MCF 10A (cell line): ENCODE measurements around the gene DDX56. TPM values are rescaled to one million over a fixed set of nuclear protein-coding genes. Genes with fewer than 3 reads are reported as not detected.

Source experiments
- BruUV-seq: library from RNA; stranded (reverse); fragments of 400-500 nt; replicated peaks from 2 replicates; lab custom pipeline; 2021; lab: Mats Ljungman, UMichigan
- CTCF ChIA-PET: fragments of 300-600 bp; sonication (Branson Sonifier 250); formaldehyde crosslinking; extraction: SDS; loops from one replicate; lab custom pipeline; 2021; ENCODE audit warnings: antibody characterized with exemption, inconsistent platforms; lab: Yijun Ruan, JAX
- POLR2A ChIA-PET: fragments of 300-600, 350-650 bp; sonication (Branson Sonifier 250); formaldehyde crosslinking; extraction: SDS; loops from one replicate; lab custom pipeline; 2020; ENCODE audit warnings: antibody characterized with exemption, inconsistent platforms; lab: Yijun Ruan, JAX
- DNase-seq: peaks from one replicate; pipeline ENCODE4 v3.0.0-alpha.2; 2018; ENCODE audit not compliant: unreplicated experiment
- H3K27ac Mint-ChIP-seq: one replicate; pipeline ENCODE4 v1.8.0; 2022; ENCODE audit warnings: mild to moderate bottlenecking, low read depth, mixed read lengths; ENCODE audit not compliant: unreplicated experiment
- H3K27me3 Mint-ChIP-seq: one replicate; pipeline ENCODE4 v1.8.0; 2022; ENCODE audit warnings: mixed read lengths; ENCODE audit not compliant: insufficient read depth, unreplicated experiment
- H3K36me3 Mint-ChIP-seq: one replicate; pipeline ENCODE4 v1.8.0; 2022; ENCODE audit warnings: mild to moderate bottlenecking, moderate library complexity, mixed read lengths; ENCODE audit not compliant: insufficient read depth, unreplicated experiment
- H3K4me1 Mint-ChIP-seq: one replicate; pipeline ENCODE4 v1.8.0; 2022; ENCODE audit warnings: mixed read lengths; ENCODE audit not compliant: insufficient read depth, unreplicated experiment
- H3K4me3 Mint-ChIP-seq: one replicate; pipeline ENCODE4 v1.8.0; 2022; ENCODE audit warnings: mild to moderate bottlenecking, moderate library complexity, mixed read lengths; ENCODE audit not compliant: unreplicated experiment
- H3K9me3 Mint-ChIP-seq: one replicate; pipeline ENCODE4 v1.8.0; 2022; ENCODE audit warnings: mixed read lengths; ENCODE audit not compliant: unreplicated experiment
- intact Hi-C: fragments of 100-400 bp; cut with micrococcal nuclease; formaldehyde crosslinking; loops from 2 replicates; pipeline ENCODE4 v1.14.1; 2022
- total RNA-seq: library from RNA; stranded (reverse); gene quantifications from 2 replicates; pipeline ENCODE4 v1.2.3, GENCODE V29; 2022
- TF ChIP-seq, protein P1 (sequence below): fragments of 200-600 bp; IDR thresholded peaks from one replicate; pipeline ENCODE4 v1.8.0; 2022; ENCODE audit warnings: antibody characterized with exemption, mild to moderate bottlenecking; ENCODE audit not compliant: unreplicated experiment

The DDX56 gene
- total RNA-seq, 1 experiment from 2014 or later = 104 TPM

DNA sequence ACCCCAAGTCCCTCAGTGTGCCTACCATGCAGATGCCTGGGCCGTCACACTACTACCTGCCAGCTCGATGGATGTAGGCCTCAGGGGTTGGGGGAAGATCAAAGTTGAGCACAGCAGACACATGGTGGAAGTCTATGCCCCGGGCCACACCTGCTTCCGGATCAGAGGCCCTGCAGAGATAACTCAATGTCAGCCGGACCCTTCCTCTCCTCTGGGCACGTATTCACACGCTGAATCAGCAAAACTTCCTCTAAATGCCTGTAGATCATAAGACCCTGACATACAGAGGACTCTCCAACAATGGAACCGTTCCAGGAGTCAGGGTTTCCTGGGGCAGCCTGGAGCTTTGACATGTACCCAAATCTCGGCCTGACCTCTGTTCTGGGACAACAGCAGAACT, 3.7 kb downstream of the DDX56 start:
- Mint-ChIP-seq H3K36me3 (peaks cover 83% of the 10 kb centered on the region), H3K27ac (no peak overlapping the region), H3K4me3 (no peak overlapping the region), H3K27me3 (no peaks in the 10 kb centered on the region), H3K9me3 (no peaks in the 10 kb centered on the region), H3K4me1 (peaks cover 18% of the 10 kb centered on the region)
- ChIA-PET POLR2A (interaction anchor here (0.5 kb wide), 1 partner anchor 63 kb away, joined by 3 read pairs; no protein-coding TSS in a partner anchor), CTCF (interaction anchor here (0.5 to 0.6 kb wide), 2 partner anchors 79 to 463 kb away, joined by 4 read pairs; no protein-coding TSS in a partner anchor)
- DNase-seq = no peak
- BruUV-seq = no TSS peak
- TF ChIP-seq, protein P1, sequence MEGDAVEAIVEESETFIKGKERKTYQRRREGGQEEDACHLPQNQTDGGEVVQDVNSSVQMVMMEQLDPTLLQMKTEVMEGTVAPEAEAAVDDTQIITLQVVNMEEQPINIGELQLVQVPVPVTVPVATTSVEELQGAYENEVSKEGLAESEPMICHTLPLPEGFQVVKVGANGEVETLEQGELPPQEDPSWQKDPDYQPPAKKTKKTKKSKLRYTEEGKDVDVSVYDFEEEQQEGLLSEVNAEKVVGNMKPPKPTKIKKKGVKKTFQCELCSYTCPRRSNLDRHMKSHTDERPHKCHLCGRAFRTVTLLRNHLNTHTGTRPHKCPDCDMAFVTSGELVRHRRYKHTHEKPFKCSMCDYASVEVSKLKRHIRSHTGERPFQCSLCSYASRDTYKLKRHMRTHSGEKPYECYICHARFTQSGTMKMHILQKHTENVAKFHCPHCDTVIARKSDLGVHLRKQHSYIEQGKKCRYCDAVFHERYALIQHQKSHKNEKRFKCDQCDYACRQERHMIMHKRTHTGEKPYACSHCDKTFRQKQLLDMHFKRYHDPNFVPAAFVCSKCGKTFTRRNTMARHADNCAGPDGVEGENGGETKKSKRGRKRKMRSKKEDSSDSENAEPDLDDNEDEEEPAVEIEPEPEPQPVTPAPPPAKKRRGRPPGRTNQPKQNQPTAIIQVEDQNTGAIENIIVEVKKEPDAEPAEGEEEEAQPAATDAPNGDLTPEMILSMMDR = no peak
- intact Hi-C loops = no loop called here

- Mint-ChIP-seq H3K27me3 (no peaks in the 10 kb centered on the region), H3K4me1 (peaks cover 10% of the 10 kb centered on the region), H3K4me3 (no peak overlapping the region), H3K9me3 (no peaks in the 10 kb centered on the region), H3K36me3 (peaks cover 83% of the 10 kb centered on the region), H3K27ac (no peak overlapping the region)
- ChIA-PET CTCF (interaction anchor here (0.5 to 2.6 kb wide), 8 partner anchors 8 to 458 kb away, joined by 3 to 10 read pairs (median 4); no protein-coding TSS in a partner anchor), POLR2A (interaction anchor here (0.6 to 0.9 kb wide), 3 partner anchors 11 to 228 kb away, joined by 3 read pairs; no protein-coding TSS in a partner anchor)
- intact Hi-C loops = no loop called here
- no peak for DNase-seq
- TF ChIP-seq, protein P1 = no peak
- BruUV-seq = no TSS peak
Observed at GRCh38 chr7:44568771-44569560, 4.7 kb downstream of the DDX56 start.

GRCh38 chr7:44567884-44568283, 5.8 kb downstream of the DDX56 start:
- Mint-ChIP-seq H3K9me3 (no peaks in the 10 kb centered on the region), H3K4me3 (no peak overlapping the region), H3K36me3 (peaks cover 82% of the 10 kb centered on the region), H3K27me3 (no peaks in the 10 kb centered on the region), H3K4me1 (peaks cover 15% of the 10 kb centered on the region), H3K27ac (no peak overlapping the region)
- intact Hi-C loops = no loop called here
- ChIA-PET POLR2A (interaction anchor here (0.6 to 1.4 kb wide), 3 partner anchors 18 to 229 kb away, joined by 3 to 4 read pairs (median 3); partner anchors contain the start of gene NUDCD3), CTCF (interaction anchor here (0.6 to 4.6 kb wide), 7 partner anchors 20 to 326 kb away, joined by 3 to 43 read pairs (median 5); partner anchors contain the start of gene NUDCD3)
- DNase-seq = no peak
- TF ChIP-seq, protein P1 = no peak
- BruUV-seq = no TSS peak

DNA sequence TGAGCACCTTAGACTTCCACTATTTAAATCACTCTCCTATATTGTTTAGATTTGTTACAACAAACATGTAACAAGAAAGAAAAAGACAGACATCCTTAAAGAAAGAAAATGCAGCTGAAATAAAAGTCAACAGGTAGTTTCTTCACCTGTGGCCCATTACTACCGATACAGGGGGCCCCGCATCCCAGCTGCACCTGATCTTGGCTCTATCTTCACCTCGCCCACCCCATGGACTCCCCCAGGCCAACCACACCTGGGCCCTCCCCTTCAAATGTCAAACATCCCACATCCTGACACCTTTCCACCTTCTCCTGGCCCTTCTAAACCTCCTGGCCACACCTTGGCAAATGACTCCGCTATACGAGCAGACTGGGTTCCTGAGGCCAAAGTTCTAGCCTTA, 7.0 kb downstream of the DDX56 start:
- BruUV-seq = no TSS peak
- H3K27ac Mint-ChIP-seq = no peak overlapping the region
- DNase-seq = no peak
- TF ChIP-seq, protein P1 = no peak
- intact Hi-C loops = no loop called here
- no peaks in the 10 kb centered on the region for H3K9me3 Mint-ChIP-seq
- ChIA-PET CTCF (interaction anchor here (0.9 to 4.6 kb wide), 8 partner anchors 16 to 170 kb away, joined by 3 to 43 read pairs (median 10); partner anchors contain the start of gene NUDCD3), POLR2A (interaction anchor here (0.6 to 1.4 kb wide), 2 partner anchors 77 to 299 kb away, joined by 3 to 4 read pairs; partner anchors contain the start of gene NUDCD3)
- H3K4me3 Mint-ChIP-seq = no peak overlapping the region
- H3K27me3 Mint-ChIP-seq = no peaks in the 10 kb centered on the region
- peaks cover 70% of the 10 kb centered on the region for H3K36me3 Mint-ChIP-seq
- peaks cover 16% of the 10 kb centered on the region for H3K4me1 Mint-ChIP-seq
